Nephron (organoid): ENCODE results near the gene DDX54.
A peak's percentile ranks its signal among the peaks of the same experiment; 100 is the strongest.

ENCODE experiments used
- H3K27ac Mint-ChIP-seq, 3 experiments: 2 replicates each; pipeline ENCODE4 v1.8.0; 2020; ENCODE audit warnings: mixed read lengths in 3 of 3, mild to moderate bottlenecking in 2 of 3, moderate library complexity in 1 of 3
- H3K27me3 Mint-ChIP-seq: 2 replicates; pipeline ENCODE4 v1.8.0; 2021; ENCODE audit warnings: low read depth, mild to moderate bottlenecking, moderate library complexity, mixed read lengths
- H3K36me3 Mint-ChIP-seq: 2 replicates; pipeline ENCODE4 v1.8.0; 2020; ENCODE audit warnings: low read depth, mixed read lengths
- H3K4me1 Mint-ChIP-seq: 2 replicates; pipeline ENCODE4 v1.8.0; 2020; ENCODE audit warnings: mixed read lengths
- H3K4me3 Mint-ChIP-seq, 3 experiments: 2 replicates each; pipeline ENCODE4 v1.8.0; 2020; ENCODE audit warnings: mild to moderate bottlenecking in 3 of 3, mixed read lengths in 3 of 3, moderate library complexity in 2 of 3
- H3K9me3 Mint-ChIP-seq: 2 replicates; pipeline ENCODE4 v1.8.0; 2020; ENCODE audit warnings: mixed read lengths
- CTCF ChIP-seq, 3 experiments: fragments of 200-600 bp; sonication (generic); IDR thresholded peaks; one replicate each; pipeline ENCODE4 v1.5.0; 2021; ENCODE audit warnings: antibody characterized with exemption in 3 of 3; ENCODE audit not compliant: unreplicated experiment in 3 of 3

Gene DDX54

GRCh38 chr12:113232089-113232839, 47.0 kb upstream of the DDX54 start:
- H3K36me3 Mint-ChIP-seq, result peaks cover 28% of the 10 kb centered on the region
- no peaks in the 10 kb centered on the region for H3K27me3 Mint-ChIP-seq
- no peak overlapping the region for H3K4me3 Mint-ChIP-seq
- no peaks in the 10 kb centered on the region for H3K9me3 Mint-ChIP-seq
- H3K4me1 Mint-ChIP-seq, result peaks cover 51% of the 10 kb centered on the region
- TF ChIP-seq CTCF (IDR thresholded peaks at IDR 0.05; ENCODE audit: unreplicated experiment in 3 of 3), result no peak
- H3K27ac Mint-ChIP-seq, result peak overlapping the region in 2 of 3 experiments; percentile 37 to 80

GRCh38 chr12:113231235-113232088, 46.2 kb upstream of the DDX54 start:
- Mint-ChIP-seq H3K27ac (peak overlapping the region in 2 of 3 experiments; percentile 28 to 84), H3K9me3 (no peaks in the 10 kb centered on the region)

GRCh38 chr12:113230315-113231234, 45.3 kb upstream of the DDX54 start:
- Mint-ChIP-seq H3K4me1 (peaks cover 48% of the 10 kb centered on the region), H3K27me3 (no peaks in the 10 kb centered on the region), H3K27ac (peak overlapping the region in 1 of 3 experiments; percentile 16), H3K4me3 (no peak overlapping the region), H3K9me3 (no peaks in the 10 kb centered on the region), H3K36me3 (peaks cover 29% of the 10 kb centered on the region)
- no peak for TF ChIP-seq CTCF (IDR thresholded peaks at IDR 0.05; ENCODE audit: unreplicated experiment in 3 of 3)

More at GRCh38 chr12:113231235-113232088, 46.2 kb upstream of the DDX54 start:
- H3K27me3 Mint-ChIP-seq, result no peaks in the 10 kb centered on the region
- TF ChIP-seq CTCF (IDR thresholded peaks at IDR 0.05; ENCODE audit: unreplicated experiment in 3 of 3), result no peak
- H3K36me3 Mint-ChIP-seq, result peaks cover 29% of the 10 kb centered on the region
- H3K4me3 Mint-ChIP-seq, result no peak overlapping the region
- peaks cover 48% of the 10 kb centered on the region for H3K4me1 Mint-ChIP-seq

DNA sequence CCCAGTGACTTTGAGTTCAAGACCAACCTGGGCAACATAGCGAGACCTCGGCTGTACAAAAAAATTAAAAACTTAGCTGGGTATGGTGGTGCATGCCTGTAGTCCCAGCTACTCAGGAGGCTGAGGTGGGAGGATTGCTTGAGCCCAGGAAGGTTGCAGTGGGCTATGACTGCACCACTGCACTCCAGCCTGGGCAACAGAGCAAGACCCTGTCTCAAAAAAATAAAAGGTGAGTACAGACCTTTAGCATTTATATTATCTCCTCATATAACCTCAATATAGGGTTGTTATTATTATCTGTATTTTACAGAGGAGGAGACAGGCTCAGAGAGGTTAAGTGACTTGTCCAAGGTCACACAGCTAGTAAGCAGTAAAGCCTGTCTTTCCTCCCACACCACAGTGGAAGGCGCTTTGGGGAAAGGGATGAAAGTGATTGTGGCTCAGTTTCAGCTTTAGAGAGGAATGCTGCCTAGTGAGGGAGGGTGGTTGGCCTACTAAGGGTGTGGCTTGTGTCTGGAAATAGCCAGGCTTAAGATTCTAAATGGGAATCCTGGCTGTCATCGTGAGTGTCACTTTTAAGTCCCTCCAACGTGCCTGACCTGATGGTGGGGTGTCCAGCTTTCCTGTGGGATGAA, 43.2 kb upstream of the DDX54 start:
- H3K4me3 Mint-ChIP-seq, result no peak overlapping the region
- peak overlapping the region in 1 of 3 experiments; percentile 8 for H3K27ac Mint-ChIP-seq
- H3K9me3 Mint-ChIP-seq, result no peaks in the 10 kb centered on the region
- no peak for TF ChIP-seq CTCF (IDR thresholded peaks at IDR 0.05; ENCODE audit: unreplicated experiment in 3 of 3)
- no peaks in the 10 kb centered on the region for H3K27me3 Mint-ChIP-seq
- H3K36me3 Mint-ChIP-seq, result peaks cover 25% of the 10 kb centered on the region
- H3K4me1 Mint-ChIP-seq, result peaks cover 36% of the 10 kb centered on the region

DNA sequence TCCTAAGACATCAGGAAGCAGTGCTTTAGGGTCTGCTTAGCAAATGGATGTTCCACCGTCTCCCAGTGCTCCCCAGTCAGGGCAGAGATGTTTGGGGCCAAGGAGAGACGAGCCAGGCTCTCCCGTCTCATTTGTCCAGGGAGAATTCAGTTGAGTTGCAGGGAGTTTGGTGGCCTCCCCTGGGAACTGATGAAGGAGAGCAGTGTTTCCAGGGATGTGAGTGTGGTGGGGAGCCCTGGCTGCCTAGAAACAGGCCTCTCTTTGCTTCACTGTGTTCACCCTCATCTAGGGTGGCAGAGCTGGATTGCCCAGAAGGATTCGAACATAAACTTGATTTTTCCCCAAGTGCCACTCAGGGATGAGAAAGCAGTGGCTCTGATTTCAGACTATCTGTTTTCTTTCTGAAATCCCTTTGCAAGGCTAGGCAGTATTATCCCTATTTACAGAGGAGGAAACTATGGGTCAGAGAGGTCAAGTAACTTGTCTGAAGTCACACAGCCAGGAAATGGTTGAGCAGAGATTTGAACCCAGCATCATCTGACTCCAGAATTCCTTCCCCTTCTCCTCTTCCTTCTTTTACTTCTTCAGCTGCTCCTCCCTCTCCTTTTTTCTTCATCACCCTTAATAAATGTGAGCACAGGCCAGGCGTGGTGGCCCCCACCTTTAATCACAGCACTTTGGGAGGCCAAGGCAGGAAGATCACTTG, 42.6 kb upstream of the DDX54 start:
- H3K9me3 Mint-ChIP-seq, result no peaks in the 10 kb centered on the region
- H3K27ac Mint-ChIP-seq, result peak overlapping the region in 1 of 3 experiments; percentile 43
- TF ChIP-seq CTCF (IDR thresholded peaks at IDR 0.05; ENCODE audit: unreplicated experiment in 3 of 3), result no peak
- no peak overlapping the region for H3K4me3 Mint-ChIP-seq
- H3K36me3 Mint-ChIP-seq, result peaks cover 21% of the 10 kb centered on the region
- H3K4me1 Mint-ChIP-seq, result peaks cover 35% of the 10 kb centered on the region
- H3K27me3 Mint-ChIP-seq, result no peaks in the 10 kb centered on the region
